Type B pancreatic cell (in vitro differentiated cells): ENCODE measurements around the gene KAZALD1. TPM values are rescaled to one million over a fixed set of nuclear protein-coding genes. Genes with fewer than 3 reads are reported as not detected.

ENCODE experiments used
- DNase-seq: peaks from one replicate; pipeline ENCODE4 v3.0.0; 2021; ENCODE audit warnings: mixed read lengths; ENCODE audit not compliant: unreplicated experiment; ENCODE audit errors: extremely low spot score
- H3K27ac Mint-ChIP-seq: 2 replicates; pipeline ENCODE4 v1.8.0; 2021; ENCODE audit warnings: mild to moderate bottlenecking, mixed read lengths
- H3K27me3 Mint-ChIP-seq: 2 replicates; pipeline ENCODE4 v1.8.0; 2021; ENCODE audit warnings: mixed read lengths
- H3K36me3 Mint-ChIP-seq: 2 replicates; pipeline ENCODE4 v1.8.0; 2021; ENCODE audit warnings: mixed read lengths
- H3K4me1 Mint-ChIP-seq: one replicate; pipeline ENCODE4 v1.8.0; 2021; ENCODE audit warnings: mixed read lengths; ENCODE audit not compliant: unreplicated experiment
- H3K4me3 Mint-ChIP-seq: 2 replicates; pipeline ENCODE4 v1.8.0; 2021; ENCODE audit warnings: mild to moderate bottlenecking, mixed read lengths
- H3K9me3 Mint-ChIP-seq: 2 replicates; pipeline ENCODE4 v1.8.0; 2021; ENCODE audit warnings: mixed read lengths
- CTCF ChIP-seq: fragments of 200-600 bp; sonication (generic); conservative IDR thresholded peaks from 2 replicates; pipeline ENCODE4 v1.5.0; 2021; ENCODE audit warnings: antibody characterized with exemption, mild to moderate bottlenecking
- total RNA-seq: library from RNA; stranded (reverse); gene quantifications from 2 replicates; pipeline ENCODE4 v1.2.1, GENCODE V29; 2021; ENCODE audit warnings: low replicate concordance

The KAZALD1 gene
- total RNA-seq, 1 donor from 2014 or later, result 17.1 TPM

GRCh38 chr10:101112799-101113594 lies 51.2 kb downstream of the KAZALD1 start:
- Mint-ChIP-seq H3K4me3 (no peak overlapping the region), H3K4me1 (peaks cover 6% of the 10 kb centered on the region), H3K9me3 (no peaks in the 10 kb centered on the region), H3K36me3 (no peaks in the 10 kb centered on the region), H3K27ac (no peak overlapping the region), H3K27me3 (peaks cover 60% of the 10 kb centered on the region)
- no peak for DNase-seq
- no peak for TF ChIP-seq CTCF

DNA sequence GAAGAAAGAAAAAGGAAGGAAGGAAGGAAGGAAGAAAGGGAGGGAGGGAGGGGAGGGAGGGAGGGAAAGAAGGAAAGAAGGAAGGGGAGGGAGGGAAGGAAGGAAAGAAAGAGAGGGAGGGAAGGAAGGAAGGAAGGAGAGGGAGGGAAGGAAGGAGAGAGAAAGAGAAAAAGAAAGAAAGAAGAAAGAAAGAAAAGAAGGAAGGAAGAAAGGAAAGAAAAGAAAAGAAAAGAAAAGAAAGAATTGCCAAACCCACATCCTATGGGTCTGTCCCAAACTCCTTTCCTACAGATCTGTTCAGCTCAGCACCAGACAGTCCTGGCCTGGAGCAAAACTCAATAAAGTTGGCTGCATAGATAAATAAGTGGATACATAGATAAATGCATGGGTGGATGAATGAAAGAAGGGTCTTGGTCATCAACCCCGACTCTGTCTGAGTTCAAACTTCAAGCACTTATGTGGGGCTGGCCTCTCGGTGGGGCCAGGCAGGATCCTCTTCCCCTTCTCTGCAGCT lies 52.2 kb downstream of the KAZALD1 start:
- no peak overlapping the region for H3K4me3 Mint-ChIP-seq
- H3K4me1 Mint-ChIP-seq, result peaks cover 6% of the 10 kb centered on the region
- peaks cover 4% of the 10 kb centered on the region for H3K9me3 Mint-ChIP-seq
- no peaks in the 10 kb centered on the region for H3K36me3 Mint-ChIP-seq
- peaks cover 63% of the 10 kb centered on the region for H3K27me3 Mint-ChIP-seq
- no peak overlapping the region for H3K27ac Mint-ChIP-seq
- DNase-seq, result no peak
- no peak for TF ChIP-seq CTCF

DNA sequence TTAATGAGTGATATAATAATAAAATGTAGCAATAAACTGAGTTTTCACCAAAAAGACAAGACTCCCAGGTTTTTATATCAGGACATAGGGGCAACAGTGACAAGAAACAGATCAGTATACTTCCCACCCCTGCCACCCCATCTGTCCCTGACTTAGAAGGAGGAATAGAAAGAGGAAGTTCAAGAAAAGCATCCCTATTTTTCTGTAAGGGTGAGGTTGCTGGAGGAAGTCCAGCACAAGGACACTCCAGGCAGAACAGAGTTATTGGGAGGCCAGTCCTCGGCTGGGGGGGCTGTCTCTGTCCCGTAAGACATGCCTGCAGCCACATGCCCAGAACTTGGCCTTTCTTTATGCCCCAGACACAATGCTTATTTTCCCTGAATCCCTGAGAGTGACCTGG lies 52.9 kb downstream of the KAZALD1 start:
- Mint-ChIP-seq H3K4me1 (peaks cover 6% of the 10 kb centered on the region), H3K4me3 (no peak overlapping the region), H3K27me3 (peaks cover 67% of the 10 kb centered on the region), H3K36me3 (no peaks in the 10 kb centered on the region), H3K9me3 (peaks cover 4% of the 10 kb centered on the region), H3K27ac (no peak overlapping the region)
- TF ChIP-seq CTCF, result no peak
- no peak for DNase-seq

Other genes starting within 250 kb of the KAZALD1 start
- gene SLF2, start 149.0 kb upstream of the KAZALD1 start, total RNA-seq, result 22.0 and 46.1 TPM in 2 replicates
- 28.0 and 46.0 TPM in 2 replicates for gene SEMA4G, start 92.5 kb upstream of the KAZALD1 start, total RNA-seq
- 69.7 and 74.2 TPM in 2 replicates for gene MRPL43, start 74.5 kb upstream of the KAZALD1 start, total RNA-seq
- gene TWNK, start 74.4 kb upstream of the KAZALD1 start, total RNA-seq, result 11.3 and 19.2 TPM in 2 replicates
- 50.2 and 86.6 TPM in 2 replicates for gene LZTS2, start 62.2 kb upstream of the KAZALD1 start, total RNA-seq
- gene PDZD7, start 30.9 kb upstream of the KAZALD1 start, total RNA-seq, result 1.4 and 2.0 TPM in 2 replicates
- 15.3 and 25.7 TPM in 2 replicates for gene SFXN3, start 30.8 kb upstream of the KAZALD1 start, total RNA-seq
- 0.10 and 0.17 TPM in 2 replicates for gene TLX1, start 69.3 kb downstream of the KAZALD1 start, total RNA-seq
- 4.7 TPM in 1 of 2 replicates, not detected in the other for gene LBX1, start 167.5 kb downstream of the KAZALD1 start, total RNA-seq